Upper lobe of left lung (tissue), 4 donors: Measurements from ENCODE around the gene SRBD1.

Experiments
- CTCF ChIP-seq, 6 experiments: fragments of 450-650 bp in 4 of 6; fragments of 200-600 bp in 2 of 6; sonication (generic) in 2 of 6; IDR thresholded peaks; one replicate each; pipeline ENCODE4 v1.5.1; 2016 to 2019; ENCODE audit warnings: antibody characterized with exemption in 6 of 6
- POLR2A ChIP-seq, 4 donors: fragments of 450-650 bp; IDR thresholded peaks; one replicate each; pipeline ENCODE4 v1.5.1; 2016 to 2017; ENCODE audit warnings: antibody characterized with exemption in 4 of 4, mild to moderate bottlenecking in 2 of 4

GRCh38 chr2:45443012-45443411 lies 168.1 kb downstream of the SRBD1 start:
- TF ChIP-seq CTCF (IDR thresholded peaks at IDR 0.05) (no peak), POLR2A (IDR thresholded peaks at IDR 0.05) (no peak)
